ENCODE results near the gene SMYD3.

Gene SMYD3

GRCh38 chr1:246301553-246302250, 205.4 kb downstream of the SMYD3 start:
- no peak for DNase-seq

- DNase-seq, result no peak
Observed at GRCh38 chr1:246300626-246301549, 206.2 kb downstream of the SMYD3 start.

GRCh38 chr1:246297279-246298265, 209.5 kb downstream of the SMYD3 start:
- DNase-seq, result no peak

GRCh38 chr1:246295968-246296367, 211.1 kb downstream of the SMYD3 start:
- no peak for DNase-seq

GRCh38 chr1:246295340-246295739, 211.7 kb downstream of the SMYD3 start:
- no peak for DNase-seq

GRCh38 chr1:246294263-246294662, 212.8 kb downstream of the SMYD3 start:
- no peak for DNase-seq

- peak in 1 of 2 experiments; percentile 14 for DNase-seq
Observed at GRCh38 chr1:246293366-246294121, 213.5 kb downstream of the SMYD3 start.

GRCh38 chr1:246292571-246292970, 214.5 kb downstream of the SMYD3 start:
- no peak for DNase-seq

GRCh38 chr1:246291127-246291526, 216.0 kb downstream of the SMYD3 start:
- no peak for DNase-seq

GRCh38 chr1:246283771-246284410, 223.2 kb downstream of the SMYD3 start:
- no peak for DNase-seq

GRCh38 chr1:246281639-246282038, 225.4 kb downstream of the SMYD3 start:
- no peak for DNase-seq

- DNase-seq, result no peak
Observed at GRCh38 chr1:246281195-246281594, 225.9 kb downstream of the SMYD3 start.

GRCh38 chr1:246280551-246280950, 226.5 kb downstream of the SMYD3 start:
- DNase-seq, result no peak

GRCh38 chr1:246279402-246279801, 227.7 kb downstream of the SMYD3 start:
- DNase-seq, result no peak

- DNase-seq, result no peak
Observed at GRCh38 chr1:246278371-246278770, 228.7 kb downstream of the SMYD3 start.

- no peak for DNase-seq
Observed at GRCh38 chr1:246275036-246275435, 232.0 kb downstream of the SMYD3 start.

GRCh38 chr1:246274186-246274585, 232.9 kb downstream of the SMYD3 start:
- no peak for DNase-seq

GRCh38 chr1:246271516-246271915, 235.6 kb downstream of the SMYD3 start:
- DNase-seq, result no peak

- no peak for DNase-seq
Observed at GRCh38 chr1:246270236-246270635, 236.8 kb downstream of the SMYD3 start.

GRCh38 chr1:246269466-246269865, 237.6 kb downstream of the SMYD3 start:
- no peak for DNase-seq

- no peak for DNase-seq
Observed at GRCh38 chr1:246267896-246268295, 239.2 kb downstream of the SMYD3 start.

GRCh38 chr1:246267426-246267825, 239.7 kb downstream of the SMYD3 start:
- no peak for DNase-seq

All from NCI-H187 (cell line).